Tongue (tissue), 2 donors: Measurements from ENCODE around the gene SLC9A3. TPM values are rescaled to one million over a fixed set of nuclear protein-coding genes. Genes with fewer than 3 reads are reported as not detected.

Experiments
- DNase-seq: peaks from one replicate; pipeline ENCODE4 v3.0.0-alpha.2; 2015
- total RNA-seq: library from RNA; depleted of rRNA; stranded (reverse); fragments of >200 nt; gene quantifications from one replicate; pipeline ENCODE4 v1.2.3, GENCODE V29; 2014

SLC9A3 gene
- total RNA-seq, 1 donor from 2014 or later, result 4.3 TPM

DNA sequence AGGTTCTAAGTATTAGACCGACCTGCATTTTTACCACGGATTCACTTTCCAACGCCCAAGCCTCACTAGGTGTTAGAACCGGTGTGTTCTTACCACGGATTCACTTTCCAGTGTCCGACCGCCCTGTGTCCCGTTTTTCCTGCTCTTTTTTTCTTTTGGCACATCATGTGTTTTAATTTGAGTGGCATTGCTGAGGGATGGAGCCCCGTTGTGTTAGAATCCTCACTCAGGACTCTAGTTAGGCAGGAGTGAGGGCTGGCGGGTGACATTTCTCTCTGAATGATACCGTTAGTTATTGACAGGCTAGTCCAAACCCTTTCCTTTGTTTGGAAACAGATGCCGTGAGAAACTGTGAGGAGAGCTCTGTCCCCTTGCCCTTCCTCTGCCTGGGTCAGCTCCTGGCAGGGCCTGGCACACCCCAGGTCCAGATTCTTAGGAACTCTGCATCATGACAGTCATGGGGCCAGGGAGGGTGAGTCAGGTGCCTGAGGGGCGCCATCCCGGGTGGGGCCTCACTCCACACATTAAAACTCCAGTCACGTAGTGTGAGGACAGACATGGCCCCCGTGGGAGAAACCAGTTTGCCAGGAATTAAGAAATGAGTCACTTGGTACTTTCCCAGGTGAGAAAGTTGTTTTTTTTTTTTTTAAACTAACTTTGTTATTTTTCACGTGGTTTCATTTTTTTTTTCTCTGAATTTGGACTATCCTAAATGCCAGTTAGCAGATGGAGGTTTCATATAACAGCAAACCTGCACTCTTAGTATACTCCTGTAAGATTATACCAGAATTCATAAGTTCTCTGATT, 65.5 kb downstream of the SLC9A3 start:
- peak; percentile 53 for DNase-seq

DNA sequence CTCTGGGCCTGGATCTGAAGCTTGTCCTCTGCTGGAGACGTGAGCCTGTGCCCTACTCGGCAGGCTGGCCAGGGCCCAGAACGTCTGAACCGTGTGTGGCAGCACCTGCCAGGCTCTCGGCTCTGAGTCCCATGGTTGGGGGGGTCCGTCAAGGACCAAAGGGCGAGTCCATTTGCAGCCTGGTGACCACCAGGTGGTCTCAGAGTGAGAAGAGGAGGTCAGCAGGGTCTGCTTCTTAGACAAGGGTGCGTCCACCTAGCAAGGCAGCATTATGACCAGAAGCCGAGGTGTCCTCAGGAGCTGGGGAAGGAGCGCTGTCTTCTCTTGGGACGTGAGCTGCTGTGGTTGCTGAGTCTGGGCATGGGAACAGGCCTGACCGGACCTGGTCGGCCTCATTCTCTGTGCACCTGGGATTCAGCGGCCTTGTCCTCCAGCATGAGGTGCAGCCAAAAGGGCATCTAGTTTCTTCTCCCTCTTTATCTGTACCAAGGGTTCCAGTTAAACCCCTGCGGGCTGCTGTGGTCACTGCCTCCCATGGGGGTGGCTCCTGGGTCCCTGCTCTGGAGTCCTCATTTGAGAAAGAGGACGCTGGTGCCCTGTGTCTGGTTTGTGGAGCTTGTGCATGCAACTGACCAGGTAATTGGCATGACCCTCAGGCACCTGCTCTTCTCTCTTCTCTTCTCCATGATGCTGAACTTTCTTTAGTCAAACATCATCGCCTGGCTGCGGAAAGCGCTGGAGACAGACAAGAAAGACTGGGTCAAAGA, 66.9 kb downstream of the SLC9A3 start:
- no peak for DNase-seq

DNA sequence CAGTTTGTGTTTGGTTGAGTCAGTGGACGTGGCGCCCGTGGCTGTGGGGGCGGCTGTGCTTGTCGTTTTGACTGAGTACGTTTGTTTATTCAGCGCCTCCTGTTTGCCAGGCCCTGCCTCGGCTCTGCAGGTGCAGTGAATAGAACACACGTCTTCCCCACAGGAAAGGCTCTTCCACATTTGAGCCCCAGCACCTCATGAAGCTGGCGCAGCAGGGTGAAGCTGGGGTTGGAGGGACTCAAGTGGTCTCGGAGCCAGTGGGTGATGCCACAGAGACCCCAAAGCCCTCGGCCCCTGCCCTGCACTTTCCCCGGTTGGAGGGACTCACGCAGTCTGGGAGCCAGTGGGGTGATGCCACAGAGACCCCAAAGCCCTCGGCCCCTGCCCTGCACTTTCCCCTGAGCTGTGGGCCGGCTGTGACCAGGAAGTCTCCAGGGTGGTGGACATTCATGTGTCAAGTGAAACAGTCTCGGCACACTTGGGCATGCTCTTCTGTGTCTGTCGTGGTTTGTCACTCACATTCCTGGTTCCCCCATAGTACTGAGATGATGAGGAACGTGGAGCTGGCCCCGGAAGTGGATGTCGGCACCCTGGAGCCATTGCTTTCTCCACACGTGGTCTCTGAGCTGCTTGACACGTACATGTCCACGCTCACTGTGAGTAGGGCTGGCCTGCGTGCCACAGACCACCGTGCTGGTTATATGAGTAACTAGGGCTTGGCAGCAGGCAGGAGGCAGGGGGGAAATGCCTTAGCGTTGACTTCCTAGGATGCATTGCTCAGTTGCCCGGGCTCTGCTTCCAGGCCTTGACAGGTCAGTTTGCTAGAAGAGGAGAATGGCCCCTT, 67.7 kb downstream of the SLC9A3 start:
- DNase-seq, result no peak

DNA sequence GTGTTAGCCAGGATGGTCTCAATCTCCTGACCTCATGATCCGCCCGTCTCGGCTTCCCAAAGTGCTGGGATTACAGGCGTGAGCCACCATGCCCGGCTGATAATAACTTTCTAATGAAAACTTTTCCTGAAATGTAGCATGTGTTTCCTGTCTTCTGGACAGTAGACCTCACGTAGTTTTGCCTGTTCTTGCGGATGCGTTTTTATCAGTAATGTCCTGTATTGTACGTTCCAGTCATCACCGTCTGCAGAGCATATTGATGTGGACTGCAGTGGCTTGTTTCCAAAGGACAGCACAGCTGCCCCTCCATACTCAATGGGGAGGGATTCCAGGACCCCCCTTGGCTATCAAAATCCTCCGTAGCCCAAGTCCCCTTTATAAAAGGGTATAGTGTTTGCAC, 68.4 kb downstream of the SLC9A3 start:
- DNase-seq, result no peak

DNA sequence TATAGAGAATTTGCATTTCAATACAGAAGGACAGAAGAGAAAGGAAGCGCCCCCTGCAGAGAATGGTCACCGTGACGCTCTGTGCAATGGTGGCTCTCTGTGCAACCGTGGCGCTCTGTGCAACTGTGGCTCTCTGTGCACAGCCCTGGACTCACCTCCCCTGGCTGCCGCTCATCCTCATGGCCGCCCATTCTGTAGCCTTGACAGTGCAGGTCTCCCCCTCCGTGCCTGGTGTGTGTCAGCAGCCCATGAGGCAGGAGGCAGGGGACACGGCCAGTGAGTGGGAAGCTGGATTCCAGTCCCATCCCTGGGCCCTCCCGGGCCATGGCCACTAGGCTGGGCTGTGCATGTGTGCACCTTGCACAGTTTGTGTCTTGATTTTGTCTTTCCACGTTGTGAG, 69.3 kb downstream of the SLC9A3 start:
- DNase-seq, result no peak

DNA sequence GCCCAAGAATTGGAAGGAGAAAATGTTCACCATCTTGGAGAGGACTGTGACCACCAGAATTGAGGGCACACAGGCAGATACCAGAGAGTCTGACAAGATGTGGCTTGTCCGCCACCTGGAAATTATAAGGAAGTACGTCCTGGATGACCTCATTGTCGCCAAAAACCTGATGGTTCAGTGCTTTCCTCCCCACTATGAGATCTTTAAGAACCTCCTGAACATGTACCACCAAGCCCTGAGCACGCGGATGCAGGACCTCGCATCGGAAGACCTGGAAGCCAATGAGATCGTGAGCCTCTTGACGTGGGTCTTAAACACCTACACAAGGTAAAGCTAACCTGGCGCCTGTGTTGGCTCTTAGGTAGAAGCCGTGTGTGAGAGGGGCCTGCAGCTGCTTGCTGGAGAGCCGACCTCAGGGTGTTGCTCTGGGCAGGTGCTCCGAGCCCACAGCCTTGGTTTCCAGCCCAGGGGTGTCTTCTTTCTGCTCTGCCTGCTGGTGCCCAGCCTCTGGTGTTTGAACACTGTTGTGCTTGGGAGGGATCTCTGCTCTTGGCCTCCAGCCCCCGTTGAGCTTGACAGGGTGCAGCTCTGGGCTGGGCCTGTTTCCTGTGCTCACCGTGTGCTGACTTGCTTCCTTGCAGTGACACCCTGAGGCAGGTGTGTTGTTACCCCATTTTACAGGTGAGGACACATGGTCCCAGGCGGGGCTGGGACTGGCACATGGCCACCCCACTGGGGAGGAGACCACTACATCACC, 70.3 kb downstream of the SLC9A3 start:
- no peak for DNase-seq

DNA sequence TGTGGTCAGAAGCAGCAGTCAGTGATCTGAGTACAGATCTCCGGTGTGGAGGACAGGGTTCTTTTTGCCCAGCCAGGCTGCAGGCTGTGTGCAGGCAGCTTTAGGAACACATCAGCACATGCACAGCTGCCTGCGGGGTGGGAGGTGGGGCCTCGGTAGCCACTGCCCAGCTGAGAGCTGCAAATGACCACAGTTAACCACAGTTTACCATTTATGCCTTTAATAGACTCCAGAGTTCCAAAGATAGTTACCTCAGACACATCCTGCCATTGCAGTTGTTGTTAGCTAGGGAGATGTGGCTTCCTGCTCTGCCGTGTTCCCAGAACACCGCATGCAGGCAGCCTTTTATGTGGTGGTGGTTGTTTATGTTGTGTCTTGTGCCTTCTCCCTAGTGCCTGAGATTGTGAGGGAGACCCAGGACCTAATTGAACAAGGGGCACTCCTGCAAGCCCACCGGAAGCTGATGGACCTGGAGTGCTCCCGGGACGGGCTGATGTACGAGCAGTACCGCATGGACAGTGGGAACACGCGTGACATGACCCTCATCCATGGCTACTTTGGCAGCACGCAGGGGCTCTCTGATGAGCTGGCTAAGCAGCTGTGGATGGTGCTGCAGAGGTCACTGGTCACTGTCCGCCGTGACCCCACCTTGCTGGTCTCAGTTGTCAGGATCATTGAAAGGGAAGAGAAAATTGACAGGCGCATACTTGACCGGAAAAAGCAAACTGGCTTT, 71.1 kb downstream of the SLC9A3 start:
- no peak for DNase-seq

DNA sequence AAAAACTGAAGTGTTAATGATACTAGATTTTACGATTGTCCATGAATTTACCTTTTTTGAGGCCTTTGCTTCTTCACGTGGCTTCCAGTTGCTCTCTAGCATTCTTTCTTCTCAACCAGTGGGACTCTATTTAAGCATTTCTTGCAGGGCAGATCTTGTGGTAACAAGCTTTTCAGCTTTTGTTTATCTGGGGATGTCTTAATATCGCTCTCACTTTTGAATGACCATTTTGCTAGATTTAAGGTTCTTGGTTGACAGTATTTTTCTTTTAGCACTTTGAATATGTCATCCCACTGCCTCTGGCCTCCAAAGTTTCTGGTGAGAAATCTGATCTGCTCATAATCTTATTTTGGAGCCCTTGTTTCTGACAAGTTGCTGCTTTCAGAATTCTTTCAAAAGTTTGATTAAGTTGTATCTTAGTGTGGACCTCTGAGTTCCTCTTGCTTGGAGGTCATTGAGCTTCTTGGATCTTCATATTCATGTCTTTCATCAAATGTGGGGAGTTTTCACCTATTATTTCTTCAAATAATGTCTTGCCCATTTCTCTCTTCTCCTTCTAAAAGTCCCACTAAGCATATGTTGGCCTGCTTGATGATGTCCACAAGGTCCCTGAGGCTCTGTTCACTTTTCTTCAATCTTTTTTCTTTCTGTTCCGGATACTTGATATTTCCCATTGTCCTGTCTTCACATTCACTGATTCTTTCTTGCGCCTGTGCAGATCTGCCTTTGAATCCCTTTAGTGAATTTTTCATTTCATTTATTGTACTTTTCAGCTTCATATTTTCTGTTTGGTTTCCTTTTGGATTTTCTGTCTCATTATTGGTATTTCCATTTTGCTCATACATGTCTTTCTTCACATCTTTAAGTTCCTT, 72.4 kb downstream of the SLC9A3 start:
- no peak for DNase-seq

DNA sequence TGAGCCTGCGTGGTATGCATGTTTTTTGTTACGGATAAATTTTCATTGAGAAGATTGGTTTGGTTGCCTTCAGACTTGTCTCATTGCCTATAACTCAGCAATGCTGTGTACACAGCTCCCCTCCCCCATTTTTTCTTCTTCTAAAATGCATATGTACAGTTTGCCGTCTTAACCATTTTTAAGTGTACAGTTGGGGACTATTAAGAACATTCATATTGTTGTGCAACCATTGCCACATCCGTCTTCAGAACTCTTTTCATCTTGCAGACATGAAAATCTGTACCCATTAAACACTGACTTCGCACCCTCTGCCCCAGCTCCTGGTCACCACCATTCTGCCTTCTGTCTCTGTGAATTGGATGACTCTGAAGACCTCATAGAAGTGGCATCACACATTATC, 75.1 kb downstream of the SLC9A3 start:
- no peak for DNase-seq

DNA sequence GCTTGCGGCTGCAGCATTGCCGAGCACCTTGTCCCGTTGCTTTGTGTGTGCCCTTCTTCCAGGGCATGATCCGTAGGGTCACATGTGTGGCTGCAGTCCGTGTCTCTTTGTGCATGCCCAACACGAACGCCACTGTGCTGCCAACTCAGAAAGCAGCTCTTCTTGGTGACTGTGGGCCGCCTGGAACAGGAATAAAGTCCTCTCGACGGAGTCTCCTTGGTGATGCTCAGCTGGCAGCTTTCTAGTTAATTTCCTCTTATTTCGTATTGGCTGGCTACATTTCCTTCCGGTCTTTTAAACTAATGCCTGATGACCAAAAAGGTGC, 75.5 kb downstream of the SLC9A3 start:
- no peak for DNase-seq

DNA sequence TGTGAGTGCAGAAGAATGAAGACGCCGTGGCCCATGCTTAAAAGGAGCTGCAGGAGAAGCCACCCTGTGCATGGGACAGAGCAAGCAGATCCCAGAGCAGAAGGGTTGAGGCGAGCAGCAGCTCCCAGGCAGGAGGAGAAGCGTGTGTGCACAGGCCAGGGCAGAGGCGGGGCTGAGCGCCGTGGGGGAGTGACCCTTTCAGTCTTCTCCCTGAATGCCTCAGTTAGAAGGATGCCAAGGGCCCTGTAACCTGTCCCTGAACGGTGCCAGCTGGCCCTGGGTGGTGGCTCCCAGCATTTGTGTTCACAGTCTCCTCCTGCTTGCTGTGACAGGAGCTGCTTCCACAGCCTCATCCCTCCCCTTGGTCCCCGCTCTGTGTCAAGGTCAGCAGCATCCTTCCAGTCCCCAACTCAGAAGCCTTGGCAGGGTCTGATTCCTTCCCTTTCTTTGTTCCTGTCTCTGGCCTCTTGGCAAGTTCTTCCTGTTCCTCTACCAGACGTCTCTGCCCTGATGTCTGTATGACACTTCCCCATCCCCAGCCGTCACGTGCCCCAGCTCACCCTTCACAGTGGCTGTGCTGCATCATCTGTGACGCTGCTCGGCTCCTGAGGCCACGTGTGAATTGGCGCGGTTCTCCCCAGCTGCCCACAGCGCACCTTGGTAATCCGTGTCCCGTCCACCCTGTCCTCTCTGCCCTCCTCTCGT, 76.0 kb downstream of the SLC9A3 start:
- no peak for DNase-seq

DNA sequence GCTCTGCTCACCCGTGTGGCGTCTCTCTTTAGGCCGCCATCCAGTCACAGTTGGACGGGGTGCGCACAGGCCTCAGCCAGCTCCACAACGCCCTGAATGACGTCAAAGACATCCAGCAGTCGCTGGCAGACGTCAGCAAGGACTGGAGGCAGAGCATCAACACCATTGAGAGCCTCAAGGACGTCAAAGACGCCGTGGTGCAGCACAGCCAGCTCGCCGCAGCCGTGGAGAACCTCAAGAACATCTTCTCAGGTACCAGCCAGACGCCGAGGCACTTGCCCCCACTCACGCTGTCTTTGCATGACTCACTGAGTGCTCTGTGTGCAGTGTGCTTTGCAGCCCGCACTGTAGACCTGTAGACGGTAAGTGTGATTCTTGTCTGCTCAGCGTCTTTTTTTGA, 76.7 kb downstream of the SLC9A3 start:
- no peak for DNase-seq

DNA sequence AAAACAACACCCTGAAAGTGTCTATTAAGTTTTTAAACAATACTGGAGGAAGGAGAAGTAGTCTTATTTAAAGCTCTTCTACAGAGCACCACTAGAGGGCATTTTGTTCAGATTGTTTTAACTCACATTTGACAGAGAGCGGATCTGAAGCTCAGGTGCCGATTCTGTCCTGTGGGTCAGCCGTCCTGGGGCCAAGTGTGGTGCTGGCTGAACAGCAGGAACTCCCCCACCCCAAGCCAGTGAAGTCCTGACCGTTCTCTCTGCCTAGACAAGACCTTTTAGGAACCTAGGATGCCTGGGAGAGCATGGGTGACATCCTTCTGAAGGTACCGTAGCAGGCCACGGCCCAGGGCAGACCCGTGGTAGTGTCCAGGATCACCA, 77.4 kb downstream of the SLC9A3 start:
- peak; percentile 48 for DNase-seq

DNA sequence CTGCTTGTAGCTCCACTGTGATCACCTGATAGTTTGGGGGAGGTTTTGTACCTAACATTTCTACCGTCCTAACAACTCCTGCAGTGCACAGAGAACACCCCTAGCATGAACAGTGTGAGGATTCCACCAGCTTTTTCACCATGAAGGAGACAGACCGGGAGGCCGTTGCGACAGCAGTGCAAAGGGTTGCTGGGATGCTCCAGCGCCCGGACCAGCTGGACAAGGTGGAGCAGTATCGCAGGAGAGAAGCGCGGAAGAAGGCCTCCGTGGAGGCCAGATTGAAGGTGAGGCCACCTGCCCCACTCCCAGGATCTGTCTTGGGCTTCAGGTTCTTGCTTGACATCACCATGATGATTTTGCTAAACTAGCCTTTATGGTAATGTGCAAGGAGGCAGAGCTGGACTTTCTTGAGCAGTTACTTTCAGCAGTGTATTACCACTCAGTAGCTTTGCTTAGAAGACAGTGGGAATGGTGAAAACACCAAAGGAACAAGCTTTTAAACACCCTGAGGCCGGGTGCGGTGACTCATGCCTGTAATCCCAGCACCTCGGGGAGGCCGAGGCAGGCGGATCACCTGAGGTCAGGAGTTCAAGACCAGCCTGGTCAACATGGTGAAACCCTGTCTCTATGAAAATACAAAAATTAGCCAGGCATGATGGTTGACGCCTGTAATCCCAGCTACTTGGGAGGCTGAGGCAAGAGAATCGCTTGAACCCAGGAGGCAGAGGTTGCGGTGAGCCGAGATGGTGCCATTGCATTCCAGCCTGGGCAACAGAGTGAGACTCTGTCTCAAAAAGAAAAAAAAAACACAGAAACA, 78.0 kb downstream of the SLC9A3 start:
- DNase-seq, result no peak

DNA sequence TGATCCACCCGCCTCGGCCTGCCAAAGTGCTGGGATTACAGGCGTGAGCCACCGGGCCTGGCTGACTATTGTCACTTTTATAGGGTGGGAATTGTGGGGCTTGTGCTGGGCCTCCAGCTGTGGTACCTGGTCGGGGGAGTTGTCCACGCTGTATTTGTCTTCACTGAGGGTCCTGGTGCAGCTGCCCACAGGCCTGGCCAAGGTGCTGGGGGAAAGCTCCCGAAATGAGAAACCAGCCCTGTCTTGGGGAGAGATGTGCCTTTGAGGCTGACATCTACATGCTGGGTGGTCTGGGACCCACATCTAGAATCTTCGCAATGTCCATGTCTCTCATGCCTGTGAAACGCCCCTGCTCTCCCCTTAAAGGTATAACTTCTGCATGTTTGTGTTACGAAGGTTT, 78.7 kb downstream of the SLC9A3 start:
- no peak for DNase-seq

DNA sequence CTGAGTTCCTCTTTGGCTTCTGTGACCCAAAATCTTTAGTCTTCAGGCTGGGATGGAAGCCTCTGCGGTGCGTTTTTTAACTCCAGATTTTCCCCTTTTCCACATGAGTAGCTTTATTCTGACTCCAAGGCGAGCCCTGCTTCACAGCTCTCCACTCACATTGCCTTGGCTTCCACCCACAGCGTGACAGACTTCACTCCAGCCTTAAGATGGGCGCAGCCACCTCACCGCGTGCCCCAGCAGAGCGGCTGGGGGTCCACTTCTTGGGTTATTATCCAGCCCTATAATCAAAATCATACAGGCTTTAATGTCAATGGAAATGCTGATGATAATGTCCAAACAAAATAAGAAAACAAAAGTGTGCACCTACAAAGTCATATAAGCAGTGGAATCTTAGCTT, 80.0 kb downstream of the SLC9A3 start:
- DNase-seq, result no peak

DNA sequence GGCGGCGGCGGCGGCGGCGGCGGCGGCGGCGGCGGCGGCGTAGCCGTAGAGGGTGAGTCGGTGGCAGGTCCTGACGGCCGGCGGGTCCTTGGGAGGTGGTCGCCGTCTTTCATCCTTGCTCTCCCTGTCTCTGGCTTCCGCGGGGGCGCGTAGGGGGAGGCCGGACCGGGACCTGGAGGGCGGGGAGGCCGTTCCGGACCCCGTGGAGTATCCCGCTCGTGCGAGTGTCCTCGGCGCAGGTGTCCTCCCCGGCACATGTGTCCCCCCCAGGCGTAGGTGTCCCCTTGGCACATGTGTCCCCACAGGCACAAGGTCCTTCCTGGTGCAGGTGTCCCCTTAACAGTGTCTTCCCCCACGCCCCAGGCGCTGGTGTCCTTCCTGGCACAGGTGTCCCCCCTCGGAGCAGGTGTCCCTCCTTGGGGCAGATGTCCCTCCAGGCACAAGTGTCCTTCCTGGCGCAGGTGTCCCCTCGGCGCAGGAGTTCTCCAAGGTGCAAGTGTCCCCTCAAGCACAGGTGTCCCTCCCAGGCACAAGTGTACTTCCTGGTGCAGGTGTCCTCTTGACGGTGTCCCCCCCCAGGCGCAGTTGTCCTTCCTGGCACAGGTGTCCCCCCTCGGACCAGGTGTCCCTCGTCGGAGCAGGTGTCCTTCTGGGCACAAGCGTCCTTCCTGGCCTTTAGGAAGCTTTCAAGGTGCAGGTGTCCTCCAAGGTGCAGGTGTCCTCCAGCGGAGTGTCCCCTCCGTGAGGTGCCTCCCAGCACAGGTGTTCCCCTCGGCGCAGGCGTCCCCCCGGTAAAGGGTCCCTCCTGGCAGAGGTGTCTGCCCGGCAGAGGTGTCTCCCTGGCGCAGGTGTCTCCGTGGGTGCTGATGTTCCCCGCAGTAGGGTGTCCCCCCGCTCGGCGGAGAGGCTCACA, 80.8 kb downstream of the SLC9A3 start:
- no peak for DNase-seq
